Activated naive CD8-positive, alpha-beta T cell treated with anti-CD3 and anti-CD28 coated beads, Interleukin-2, amount 50 U/mL, for 24 hours (primary cell): ENCODE results near the gene DPF3.
A peak's percentile ranks its signal among the peaks of the same experiment; 100 is the strongest.

Experiments
- ATAC-seq: fragments of 150-1000 bp; cut with Tn5 transposase; one replicate; pipeline ENCODE4 v1.10.0; 2021
- DNase-seq: peaks from one replicate; pipeline ENCODE4 v3.0.0; 2021
- H3K27ac Mint-ChIP-seq: one replicate; pipeline ENCODE4 v1.8.0; 2021; ENCODE audit warnings: mild to moderate bottlenecking, mixed read lengths
- H3K27me3 Mint-ChIP-seq: one replicate; pipeline ENCODE4 v1.8.0; 2021; ENCODE audit warnings: mixed read lengths
- H3K36me3 Mint-ChIP-seq: one replicate; pipeline ENCODE4 v1.8.0; 2021; ENCODE audit warnings: low read depth, mixed read lengths
- H3K4me1 Mint-ChIP-seq: one replicate; pipeline ENCODE4 v1.8.0; 2021; ENCODE audit warnings: mixed read lengths
- H3K4me3 Mint-ChIP-seq: one replicate; pipeline ENCODE4 v1.8.0; 2021; ENCODE audit warnings: mild to moderate bottlenecking, moderate library complexity, mixed read lengths
- H3K9me3 Mint-ChIP-seq: one replicate; pipeline ENCODE4 v1.8.0; 2021; ENCODE audit warnings: mixed read lengths

DPF3 gene

DNA sequence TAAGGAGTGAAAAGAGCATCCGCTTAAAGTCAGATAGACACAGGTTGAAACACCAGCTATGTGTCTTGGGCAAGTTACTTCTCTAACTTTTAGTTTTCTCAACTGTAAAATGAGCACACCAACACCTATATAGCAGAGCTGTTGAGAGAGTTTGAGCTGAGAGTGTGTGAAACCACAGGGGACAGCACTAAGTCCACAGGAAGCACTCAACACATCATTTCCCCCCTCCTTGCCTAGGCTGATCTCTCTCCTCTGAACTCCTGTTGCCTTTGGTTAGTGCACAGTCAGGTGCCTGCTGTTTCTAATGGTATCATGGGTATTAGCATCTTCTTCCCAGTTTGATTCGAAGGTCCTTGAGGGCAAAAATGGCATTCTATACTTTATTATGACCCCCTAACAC, 176.7 kb downstream of the DPF3 start:
- peak overlapping the region; percentile 64 for H3K27ac Mint-ChIP-seq
- H3K36me3 Mint-ChIP-seq = no peaks in the 10 kb centered on the region
- ATAC-seq (peak; percentile 30), DNase-seq (no peak)
- H3K4me3 Mint-ChIP-seq = no peak overlapping the region
- H3K9me3 Mint-ChIP-seq = no peaks in the 10 kb centered on the region
- peaks cover 43% of the 10 kb centered on the region for H3K4me1 Mint-ChIP-seq
- H3K27me3 Mint-ChIP-seq = no peaks in the 10 kb centered on the region

DNA sequence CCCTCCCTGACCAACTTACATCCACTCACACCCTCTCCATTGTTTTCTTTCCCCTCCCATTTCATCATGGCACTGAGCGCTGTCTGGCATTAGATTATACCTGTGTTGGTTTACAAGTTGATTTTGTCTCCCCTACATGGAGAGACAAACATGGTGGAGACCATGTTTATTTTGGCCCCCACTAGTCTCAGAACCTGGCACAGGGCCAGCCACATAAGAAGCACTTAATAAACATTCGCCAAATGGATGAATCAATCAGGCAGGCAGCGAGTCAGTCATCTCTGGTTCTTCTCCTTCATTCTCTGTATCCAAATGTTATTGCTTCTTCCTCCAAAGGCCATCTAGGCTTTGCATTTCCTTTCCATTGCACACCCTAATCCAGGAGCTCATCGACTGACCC, 177.4 kb downstream of the DPF3 start:
- no peak overlapping the region for H3K4me3 Mint-ChIP-seq
- H3K27me3 Mint-ChIP-seq = no peaks in the 10 kb centered on the region
- no peaks in the 10 kb centered on the region for H3K9me3 Mint-ChIP-seq
- no peak overlapping the region for H3K27ac Mint-ChIP-seq
- no peaks in the 10 kb centered on the region for H3K36me3 Mint-ChIP-seq
- DNase-seq (no peak), ATAC-seq (no peak)
- H3K4me1 Mint-ChIP-seq = peaks cover 43% of the 10 kb centered on the region

DNA sequence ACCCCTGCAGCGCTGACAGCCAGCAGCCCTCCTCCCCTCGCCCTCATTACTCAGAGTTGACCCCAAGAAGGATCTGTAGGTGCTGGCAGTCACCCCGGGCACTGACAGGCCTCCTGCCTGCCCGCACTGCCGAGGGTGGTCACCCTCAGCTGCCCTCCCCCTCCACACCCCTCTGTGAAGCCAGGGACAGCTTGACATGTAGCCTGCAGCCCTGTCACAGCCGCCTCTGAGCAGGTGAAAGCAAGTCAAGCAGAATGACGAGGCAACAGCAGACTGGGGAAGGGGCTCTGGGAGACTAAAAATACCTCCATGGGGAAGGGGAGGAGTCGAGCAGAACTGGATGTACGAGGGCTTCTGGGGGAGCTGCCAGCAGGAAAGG, 178.1 kb downstream of the DPF3 start:
- no peaks in the 10 kb centered on the region for H3K9me3 Mint-ChIP-seq
- H3K4me1 Mint-ChIP-seq = peaks cover 43% of the 10 kb centered on the region
- H3K4me3 Mint-ChIP-seq = no peak overlapping the region
- DNase-seq (no peak), ATAC-seq (no peak)
- no peak overlapping the region for H3K27ac Mint-ChIP-seq
- H3K36me3 Mint-ChIP-seq = no peaks in the 10 kb centered on the region
- H3K27me3 Mint-ChIP-seq = no peaks in the 10 kb centered on the region

DNA sequence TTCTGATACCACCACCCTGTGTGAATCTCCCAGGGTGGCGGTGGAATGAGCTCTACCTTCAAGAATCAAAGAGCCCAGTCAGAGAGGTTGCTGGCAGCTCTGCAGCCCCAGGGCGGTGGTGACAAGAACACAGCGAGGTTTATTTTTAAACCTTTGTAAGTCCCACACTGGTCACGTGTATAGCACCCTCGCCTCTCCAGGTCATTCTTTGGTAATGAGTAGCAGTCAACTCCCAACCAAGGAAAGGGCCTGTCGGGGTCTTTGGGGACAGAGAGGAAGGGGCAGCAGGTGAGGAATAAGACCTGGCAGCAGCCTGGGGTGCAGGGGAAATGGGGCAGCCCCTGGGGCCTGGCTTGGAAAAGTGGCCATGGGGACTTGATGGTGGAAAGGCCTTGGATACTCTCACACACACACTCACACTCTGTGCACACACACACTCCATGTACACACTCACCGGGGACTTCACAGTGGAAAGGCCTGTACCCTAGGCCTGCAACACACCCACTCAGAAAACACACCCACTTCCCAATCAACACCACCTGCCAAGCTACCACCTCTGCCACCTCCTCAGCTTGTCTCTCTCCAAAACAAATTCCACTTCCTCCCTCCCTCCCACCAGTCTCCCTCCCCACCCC, 178.6 kb downstream of the DPF3 start:
- Mint-ChIP-seq H3K9me3 (no peaks in the 10 kb centered on the region), H3K36me3 (no peaks in the 10 kb centered on the region), H3K27ac (no peak overlapping the region), H3K4me3 (no peak overlapping the region), H3K4me1 (peaks cover 43% of the 10 kb centered on the region), H3K27me3 (no peaks in the 10 kb centered on the region)
- no peak for ATAC-seq
- DNase-seq = peak; percentile 6

DNA sequence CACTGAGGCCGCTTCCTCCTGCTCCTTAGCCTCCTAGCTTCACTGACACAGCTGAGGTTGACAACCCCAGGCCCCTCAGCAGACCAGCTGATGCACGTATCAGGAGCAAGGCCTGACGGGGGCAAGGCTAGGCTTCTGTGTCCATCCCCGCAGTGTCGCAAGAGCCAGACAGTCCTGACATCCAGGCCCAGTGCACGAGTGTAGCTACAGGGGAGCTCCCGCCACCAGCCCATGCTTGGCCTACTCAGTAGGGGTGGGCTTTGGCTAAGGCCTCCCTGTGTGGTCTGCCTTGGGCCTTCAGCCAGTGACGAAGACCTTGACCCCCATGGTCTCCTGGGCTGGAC, 179.1 kb downstream of the DPF3 start:
- no peak for DNase-seq
- Mint-ChIP-seq H3K27ac (no peak overlapping the region), H3K27me3 (no peaks in the 10 kb centered on the region), H3K9me3 (no peaks in the 10 kb centered on the region), H3K36me3 (no peaks in the 10 kb centered on the region), H3K4me1 (peaks cover 43% of the 10 kb centered on the region), H3K4me3 (no peak overlapping the region)
- ATAC-seq = no peak

DNA sequence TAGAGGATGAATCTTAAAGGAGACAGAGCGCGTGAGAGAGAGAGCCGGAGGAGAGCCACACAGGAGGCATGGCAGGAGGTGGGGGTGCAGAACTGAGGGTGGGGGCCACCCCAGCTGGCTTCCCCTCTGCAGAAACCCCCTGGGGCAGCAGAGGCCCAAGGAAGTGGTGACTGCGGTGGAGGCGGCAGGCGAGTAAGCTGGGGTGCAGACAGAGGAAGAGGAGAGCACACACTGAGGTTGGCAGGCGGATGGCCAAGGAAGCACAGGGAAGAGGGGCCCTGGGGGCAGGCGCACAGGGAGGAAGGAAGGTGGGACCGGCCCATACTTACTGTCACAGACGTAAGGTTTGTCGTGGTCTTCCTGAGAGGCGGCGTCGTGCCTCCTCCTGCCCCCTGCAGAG, 179.8 kb downstream of the DPF3 start:
- Mint-ChIP-seq H3K4me3 (peak overlapping the region; percentile 40), H3K27ac (peak overlapping the region; percentile 51), H3K36me3 (no peaks in the 10 kb centered on the region), H3K27me3 (no peaks in the 10 kb centered on the region), H3K4me1 (peaks cover 43% of the 10 kb centered on the region), H3K9me3 (no peaks in the 10 kb centered on the region)
- ATAC-seq = peak; percentile 74
- DNase-seq = peak; percentile 54

DNA sequence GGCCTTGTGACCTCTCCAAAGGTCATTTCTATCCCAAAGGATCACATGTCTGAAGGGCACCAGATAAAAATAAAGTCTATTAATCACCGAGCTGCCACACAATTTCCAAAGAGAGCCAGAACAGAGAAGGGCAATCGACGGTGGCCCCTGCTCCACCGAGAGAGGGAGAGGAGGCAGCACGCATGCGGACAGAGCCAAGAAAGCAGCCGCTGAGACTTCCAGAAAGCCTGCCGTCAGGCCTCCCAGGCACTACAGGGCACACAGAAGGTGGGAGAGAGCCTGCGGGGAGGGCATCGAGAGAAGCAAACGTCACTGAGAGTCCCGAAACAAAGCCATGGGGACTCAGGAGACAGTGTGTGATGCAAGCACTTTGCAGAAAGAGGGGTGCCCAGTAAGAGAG, 182.0 kb downstream of the DPF3 start:
- no peaks in the 10 kb centered on the region for H3K36me3 Mint-ChIP-seq
- ATAC-seq = no peak
- H3K4me1 Mint-ChIP-seq = peaks cover 35% of the 10 kb centered on the region
- H3K4me3 Mint-ChIP-seq = no peak overlapping the region
- H3K9me3 Mint-ChIP-seq = no peaks in the 10 kb centered on the region
- DNase-seq = no peak
- H3K27me3 Mint-ChIP-seq = no peaks in the 10 kb centered on the region
- no peak overlapping the region for H3K27ac Mint-ChIP-seq

DNA sequence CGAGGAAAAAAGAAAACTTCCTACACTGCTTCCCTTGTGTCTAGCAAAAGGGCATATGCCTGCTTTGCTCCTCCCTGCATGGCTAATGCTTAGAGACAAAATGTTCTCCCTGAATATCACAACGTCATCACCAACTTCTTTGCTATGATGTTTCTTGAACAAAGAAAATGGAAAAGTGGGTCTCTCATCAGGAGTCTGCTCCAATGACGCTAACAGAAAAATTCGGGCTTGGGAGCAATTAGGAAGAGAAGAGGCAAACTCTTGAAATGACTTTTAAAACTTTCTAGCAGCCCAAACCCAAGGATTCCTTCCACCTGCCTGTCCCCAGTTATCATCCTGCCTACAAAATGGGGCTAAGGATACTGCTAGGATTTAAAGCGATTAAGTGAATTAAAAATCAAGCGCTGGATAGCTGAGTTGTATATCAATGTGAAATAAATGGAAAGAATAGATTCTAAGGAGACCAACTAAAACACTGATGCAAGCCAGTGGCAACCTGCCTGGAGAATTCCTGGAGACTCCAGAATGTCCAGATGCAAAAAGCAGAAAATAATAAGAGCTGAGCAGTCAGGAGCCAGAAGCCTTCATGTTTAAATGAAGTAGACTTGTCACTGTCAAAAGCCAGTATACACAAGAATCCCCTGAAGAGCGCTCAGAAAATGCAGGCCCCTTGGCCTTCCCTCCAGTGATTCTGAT, 183.8 kb downstream of the DPF3 start:
- no peaks in the 10 kb centered on the region for H3K36me3 Mint-ChIP-seq
- DNase-seq (no peak), ATAC-seq (no peak)
- no peaks in the 10 kb centered on the region for H3K9me3 Mint-ChIP-seq
- peaks cover 16% of the 10 kb centered on the region for H3K4me1 Mint-ChIP-seq
- no peak overlapping the region for H3K27ac Mint-ChIP-seq
- H3K4me3 Mint-ChIP-seq = no peak overlapping the region
- no peaks in the 10 kb centered on the region for H3K27me3 Mint-ChIP-seq

DNA sequence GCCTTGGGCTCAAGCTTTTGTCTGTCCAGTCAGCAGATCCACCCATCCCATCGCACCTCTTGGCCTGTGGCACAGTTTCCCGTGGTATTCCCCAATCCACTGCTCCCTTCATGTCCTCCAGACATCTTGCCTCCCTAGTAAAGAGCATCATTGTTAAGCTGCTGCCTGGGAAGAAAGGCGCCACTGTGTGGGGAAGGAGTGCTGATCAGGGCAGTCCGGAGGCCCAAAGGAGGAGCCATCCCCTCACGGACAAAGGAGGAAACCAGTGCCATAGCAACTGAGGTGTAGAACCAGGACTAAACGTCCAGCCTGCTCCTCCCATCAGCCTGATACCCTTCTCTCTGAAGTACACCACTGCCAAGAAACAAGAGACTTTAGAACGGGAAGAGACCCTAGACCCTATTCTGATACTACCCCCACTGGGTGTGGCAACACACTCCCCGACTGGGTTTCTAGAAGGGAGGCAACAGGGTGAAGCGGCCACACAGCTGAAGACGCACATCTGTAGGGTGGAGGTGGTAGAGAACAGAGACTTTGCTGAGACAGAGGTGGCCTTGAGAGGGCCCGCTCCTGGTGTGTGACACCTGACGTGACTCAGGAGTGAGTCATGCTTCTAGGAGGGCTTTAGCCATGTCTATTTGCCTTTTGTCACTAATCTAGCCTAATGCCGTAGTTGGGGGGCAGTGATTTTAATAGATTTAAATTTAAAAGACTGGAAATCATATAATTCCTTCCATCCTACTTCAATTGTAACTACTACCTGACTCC, 185.0 kb downstream of the DPF3 start:
- Mint-ChIP-seq H3K9me3 (no peaks in the 10 kb centered on the region), H3K27me3 (no peaks in the 10 kb centered on the region), H3K27ac (no peak overlapping the region), H3K4me1 (peaks cover 4% of the 10 kb centered on the region), H3K4me3 (no peak overlapping the region), H3K36me3 (no peaks in the 10 kb centered on the region)
- DNase-seq = peak; percentile 14
- ATAC-seq = peak; percentile 79

DNA sequence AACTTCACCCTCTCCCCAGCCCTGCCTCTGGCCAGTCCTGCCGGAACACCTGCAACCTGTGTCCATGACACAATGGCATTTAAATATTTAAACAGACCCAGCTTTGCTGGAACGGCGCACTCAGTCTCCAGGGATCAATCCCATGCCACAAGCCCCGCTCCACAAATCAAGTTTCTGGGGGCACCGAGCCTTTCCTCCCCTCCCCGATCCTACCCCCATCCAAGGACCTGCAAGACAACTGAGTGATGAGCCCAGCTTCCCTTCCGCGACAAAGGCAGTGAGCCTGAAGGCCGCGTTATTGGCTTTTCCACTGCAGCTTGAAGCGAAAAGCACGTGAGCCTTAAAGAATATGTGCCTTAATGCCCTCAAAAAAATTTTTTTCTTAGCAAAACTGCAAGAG, 185.7 kb downstream of the DPF3 start:
- no peaks in the 10 kb centered on the region for H3K27me3 Mint-ChIP-seq
- no peak for ATAC-seq
- no peaks in the 10 kb centered on the region for H3K9me3 Mint-ChIP-seq
- no peak overlapping the region for H3K4me3 Mint-ChIP-seq
- H3K27ac Mint-ChIP-seq = no peak overlapping the region
- H3K36me3 Mint-ChIP-seq = no peaks in the 10 kb centered on the region
- H3K4me1 Mint-ChIP-seq = no peaks in the 10 kb centered on the region
- DNase-seq = no peak

DNA sequence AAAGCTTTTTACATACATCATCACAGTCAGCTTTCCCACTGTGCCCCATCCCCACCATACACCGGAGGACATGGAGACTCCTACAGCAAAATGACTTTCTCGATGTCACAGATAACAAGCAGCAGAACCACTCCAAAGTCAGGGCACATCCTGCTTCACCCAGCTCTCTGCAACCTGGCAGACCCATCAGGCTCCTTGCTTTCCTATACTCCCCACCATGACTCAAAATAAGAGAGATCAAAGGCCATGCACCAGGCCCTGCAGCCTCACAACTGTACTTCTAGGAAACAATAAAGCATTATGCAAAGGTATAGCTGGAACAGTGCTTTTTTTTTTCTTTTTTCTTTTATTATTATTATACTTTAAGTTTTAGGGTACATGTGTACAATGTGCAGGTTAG, 187.4 kb downstream of the DPF3 start:
- Mint-ChIP-seq H3K27me3 (no peaks in the 10 kb centered on the region), H3K36me3 (no peaks in the 10 kb centered on the region), H3K27ac (no peak overlapping the region), H3K9me3 (no peaks in the 10 kb centered on the region), H3K4me1 (no peaks in the 10 kb centered on the region), H3K4me3 (no peak overlapping the region)
- ATAC-seq = peak; percentile 38
- DNase-seq = no peak

DNA sequence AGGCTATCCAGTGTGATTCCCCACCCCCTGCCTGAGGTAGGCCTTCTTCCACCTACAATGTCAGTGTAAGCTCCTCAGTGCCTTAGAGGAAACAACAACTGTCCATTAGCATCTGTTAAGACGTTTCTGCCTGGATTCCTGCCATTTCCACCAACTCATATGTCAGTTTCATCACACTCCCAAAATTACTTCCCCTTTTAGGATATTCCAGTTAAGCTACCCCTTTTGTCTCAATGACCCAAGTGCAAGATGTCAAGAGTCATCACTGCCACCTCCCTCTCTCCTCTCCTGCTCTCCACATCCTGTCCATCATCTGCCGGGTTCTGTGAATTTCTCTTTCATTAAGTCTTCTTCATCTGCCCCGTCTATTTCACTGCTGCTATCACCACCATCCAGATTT, 189.4 kb downstream of the DPF3 start:
- Mint-ChIP-seq H3K9me3 (no peaks in the 10 kb centered on the region), H3K4me1 (peaks cover 10% of the 10 kb centered on the region), H3K27ac (no peak overlapping the region), H3K27me3 (no peaks in the 10 kb centered on the region), H3K4me3 (no peak overlapping the region), H3K36me3 (no peaks in the 10 kb centered on the region)
- DNase-seq = no peak
- no peak for ATAC-seq

DNA sequence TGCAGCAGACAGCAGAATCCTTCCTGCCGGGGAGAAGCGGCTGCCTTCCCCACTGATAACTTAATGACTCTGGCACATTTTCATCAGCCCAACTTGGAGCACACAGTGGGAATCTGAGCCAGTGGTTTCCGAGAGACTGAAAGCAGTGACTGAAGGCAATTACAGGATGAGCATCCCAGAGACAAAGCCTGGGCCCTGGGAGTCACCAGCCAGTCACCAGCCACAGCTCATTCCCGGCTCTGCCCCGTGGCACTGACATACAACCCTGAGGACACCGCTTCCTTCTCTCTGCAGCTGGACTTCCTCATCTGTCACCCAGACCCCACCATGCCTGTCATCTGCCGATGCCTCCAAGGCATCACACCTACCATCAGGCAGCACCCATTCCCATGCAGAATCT, 192.3 kb downstream of the DPF3 start:
- no peaks in the 10 kb centered on the region for H3K9me3 Mint-ChIP-seq
- no peaks in the 10 kb centered on the region for H3K36me3 Mint-ChIP-seq
- peaks cover 10% of the 10 kb centered on the region for H3K4me1 Mint-ChIP-seq
- H3K27ac Mint-ChIP-seq = no peak overlapping the region
- no peak overlapping the region for H3K4me3 Mint-ChIP-seq
- no peak for ATAC-seq
- no peaks in the 10 kb centered on the region for H3K27me3 Mint-ChIP-seq
- no peak for DNase-seq

DNA sequence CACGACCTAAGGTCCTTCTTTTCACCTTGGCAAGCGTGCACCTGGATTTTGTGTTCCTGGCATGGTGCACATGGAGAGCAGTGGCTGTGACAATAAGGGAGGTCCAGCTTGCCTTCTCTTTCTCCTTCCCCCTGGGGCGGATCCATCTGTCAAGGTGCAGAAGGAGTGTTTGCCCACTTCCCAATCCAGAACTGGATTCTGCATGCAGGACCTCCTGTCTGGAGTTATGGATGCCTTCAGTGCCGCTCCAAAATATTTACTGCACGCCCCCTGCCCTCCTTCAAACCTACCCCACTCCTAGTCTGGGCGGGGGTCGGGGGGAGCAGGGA, 192.7 kb downstream of the DPF3 start:
- ATAC-seq = no peak
- Mint-ChIP-seq H3K9me3 (no peaks in the 10 kb centered on the region), H3K27me3 (no peaks in the 10 kb centered on the region), H3K4me1 (peaks cover 10% of the 10 kb centered on the region), H3K4me3 (no peak overlapping the region), H3K27ac (no peak overlapping the region), H3K36me3 (no peaks in the 10 kb centered on the region)
- no peak for DNase-seq
